Measurements from ENCODE around the gene CAMK2B.

- TF ChIP-seq JUNB (IDR thresholded peaks at IDR 0.05) (no peak), CTCF (IDR thresholded peaks at IDR 0.05) (no peak), NFE2L2 (conservative IDR thresholded peaks at IDR 0.05; ENCODE audit: low read length) (no peak), POLR2A (IDR thresholded peaks at IDR 0.05; ENCODE audit: low read length) (no peak), PHF8 (IDR thresholded peaks at IDR 0.05; ENCODE audit: borderline replicate concordance, low read depth) (no peak), RFX5 (IDR thresholded peaks at IDR 0.05) (no peak), KDM1A (IDR thresholded peaks at IDR 0.05; ENCODE audit: low read depth) (no peak), SMC3 (IDR thresholded peaks at IDR 0.05) (no peak), CHD2 (IDR thresholded peaks at IDR 0.05; ENCODE audit: low read length, partially characterized antibody) (no peak)
These were observed 52.4 kb downstream of the CAMK2B start for GRCh38 chr7:44272981-44273380.
